ENCODE data around the gene ATP2B1. TPM values are rescaled to one million over a fixed set of nuclear protein-coding genes. Genes with fewer than 3 reads are reported as not detected.

Gene ATP2B1
- total RNA-seq, 1 experiment from 2014 or later = 20.6 TPM

DNA sequence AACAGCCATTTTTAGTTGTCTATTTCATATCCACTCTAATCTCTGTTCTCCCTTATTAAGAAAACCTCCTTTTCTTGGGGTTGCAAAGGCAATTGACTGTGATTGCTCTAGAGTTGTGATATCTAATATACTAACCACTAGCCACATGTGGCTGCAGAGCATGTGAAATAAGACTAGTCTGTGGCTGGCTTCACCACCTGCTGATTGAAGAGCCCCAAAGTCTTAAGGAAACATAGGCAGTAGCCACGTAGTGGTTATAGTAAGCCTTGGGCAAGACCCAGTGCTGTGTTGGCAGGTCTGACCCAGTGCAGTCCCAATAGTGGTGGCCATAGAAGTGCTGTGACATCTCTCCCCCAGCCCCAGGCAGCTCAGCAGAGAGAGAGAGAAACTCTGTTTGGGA is 28.4 kb upstream of the ATP2B1 start:
- H3K79me2 ChIP-seq (ENCODE audit: insufficient read depth, low read length) = no peaks in the 10 kb centered on the region
- no peak overlapping the region for H2AFZ ChIP-seq (ENCODE audit: low read length)
- Mint-ChIP-seq H3K4me1 (no peaks in the 10 kb centered on the region), H3K36me3 (ENCODE audit: insufficient read depth in 1 of 3, low read depth in 3 of 3) (peaks cover 0 to 8% (median 0%) of the 10 kb centered on the region in 3 experiments; a peak in 2 of 7 replicates), H3K27ac (no peak overlapping the region; a peak in 1 of 7 replicates), H3K9me3 (peaks cover 6 to 10% of the 10 kb centered on the region in 2 experiments; a peak in 4 of 5 replicates), H3K4me3 (no peak overlapping the region), H3K27me3 (ENCODE audit: low read depth) (no peaks in the 10 kb centered on the region)
- no peak overlapping the region for H3K27ac ChIP-seq (ENCODE audit: insufficient read length, low read depth, low read length)
- H4K8ac ChIP-seq (replicated peaks; ENCODE audit: insufficient read length, low read depth, low read length) = no peak overlapping the region
- H3K56ac ChIP-seq (ENCODE audit: insufficient read length, low read depth, low read length) = no peak overlapping the region
- H3K27me3 ChIP-seq (ENCODE audit: insufficient read depth, low read length) = no peaks in the 10 kb centered on the region
- H3K23ac ChIP-seq (ENCODE audit: insufficient read length, low read depth, low read length) = no peak overlapping the region
- H3K4ac ChIP-seq (ENCODE audit: low read depth, low read length) = no peak overlapping the region
- H2BK20ac ChIP-seq (ENCODE audit: low read depth, low read length, poor library complexity, severe bottlenecking) = no peak overlapping the region
- H3K79me1 ChIP-seq (ENCODE audit: insufficient read depth, low read depth, low read length, poor library complexity, severe bottlenecking) = no peaks in the 10 kb centered on the region
- no peak overlapping the region for H3K9ac ChIP-seq (ENCODE audit: extremely low read depth, insufficient read length, low read length)
- TF ChIP-seq, protein P1, sequence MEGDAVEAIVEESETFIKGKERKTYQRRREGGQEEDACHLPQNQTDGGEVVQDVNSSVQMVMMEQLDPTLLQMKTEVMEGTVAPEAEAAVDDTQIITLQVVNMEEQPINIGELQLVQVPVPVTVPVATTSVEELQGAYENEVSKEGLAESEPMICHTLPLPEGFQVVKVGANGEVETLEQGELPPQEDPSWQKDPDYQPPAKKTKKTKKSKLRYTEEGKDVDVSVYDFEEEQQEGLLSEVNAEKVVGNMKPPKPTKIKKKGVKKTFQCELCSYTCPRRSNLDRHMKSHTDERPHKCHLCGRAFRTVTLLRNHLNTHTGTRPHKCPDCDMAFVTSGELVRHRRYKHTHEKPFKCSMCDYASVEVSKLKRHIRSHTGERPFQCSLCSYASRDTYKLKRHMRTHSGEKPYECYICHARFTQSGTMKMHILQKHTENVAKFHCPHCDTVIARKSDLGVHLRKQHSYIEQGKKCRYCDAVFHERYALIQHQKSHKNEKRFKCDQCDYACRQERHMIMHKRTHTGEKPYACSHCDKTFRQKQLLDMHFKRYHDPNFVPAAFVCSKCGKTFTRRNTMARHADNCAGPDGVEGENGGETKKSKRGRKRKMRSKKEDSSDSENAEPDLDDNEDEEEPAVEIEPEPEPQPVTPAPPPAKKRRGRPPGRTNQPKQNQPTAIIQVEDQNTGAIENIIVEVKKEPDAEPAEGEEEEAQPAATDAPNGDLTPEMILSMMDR (conservative IDR thresholded peaks at IDR 0.05) = no peak
- H3K23me2 ChIP-seq (ENCODE audit: insufficient read length, low read depth, low read length, poor library complexity, severe bottlenecking) = no peaks in the 10 kb centered on the region
- H3K14ac ChIP-seq (ENCODE audit: insufficient read depth, low read length) = no peak overlapping the region
- no peaks in the 10 kb centered on the region for H4K20me1 ChIP-seq (ENCODE audit: control insufficient read depth, insufficient read depth, insufficient read length)
- WGBS (ENCODE audit: extremely low coverage, insufficient read length, low lambda C conversion rate) = no CpG with 5 or more reads among the region's 1 CpG
- H3T11ph ChIP-seq (ENCODE audit: low read length) = no peak overlapping the region
- no peak overlapping the region for H4K5ac ChIP-seq (ENCODE audit: insufficient read length, low read depth, low read length)
- H2BK12ac ChIP-seq (ENCODE audit: insufficient read length, low read depth, low read length) = no peak overlapping the region
- H3K9me3 ChIP-seq (ENCODE audit: control insufficient read depth, low read depth, low read length) = no peaks in the 10 kb centered on the region
- H3K4me2 ChIP-seq (ENCODE audit: insufficient read depth, insufficient read length, low read length) = no peak overlapping the region
- no peak overlapping the region for H3K18ac ChIP-seq (ENCODE audit: insufficient read length, low read depth, low read length)
- no peak overlapping the region for H2BK5ac ChIP-seq (ENCODE audit: insufficient read length, low read length)
- H2BK15ac ChIP-seq (ENCODE audit: low read depth, low read length) = no peak overlapping the region
- H3K4me1 ChIP-seq (ENCODE audit: insufficient read depth, low read length) = no peaks in the 10 kb centered on the region
- H4K91ac ChIP-seq (ENCODE audit: insufficient read length, low read depth, low read length) = no peak overlapping the region
- no peak for DNase-seq
- no peak overlapping the region for H2BK120ac ChIP-seq (ENCODE audit: low read depth, low read length, poor library complexity, severe bottlenecking)
- H2AK5ac ChIP-seq (ENCODE audit: insufficient read length, low read length) = no peak overlapping the region
